ENCODE results near the gene SGMS1.
"Not testable (repeated sequence)": the region's sequence is repeated elsewhere in the genome, so short reads cannot be mapped to it uniquely, and the experiment has no call there.

SGMS1 gene

GRCh38 chr10:50623663-50624412 is at the start of gene SGMS1:
Gene SGMS1, minus strand, starts transcription at chr10:50623956. Its CDS starts 279,842 bp downstream, at chr10:50344114.
- peak; percentile 49 for DNase-seq

- DNase-seq = not testable (repeated sequence)
Measured at GRCh38 chr10:50672152-50672551, 48.4 kb upstream of the SGMS1 start.

- DNase-seq = not testable (repeated sequence)
Measured at GRCh38 chr10:50671645-50672044, 47.9 kb upstream of the SGMS1 start.

- DNase-seq = not testable (repeated sequence)
Measured at GRCh38 chr10:50669957-50670356, 46.2 kb upstream of the SGMS1 start.

- DNase-seq = not testable (repeated sequence)
Measured at GRCh38 chr10:50667353-50667752, 43.6 kb upstream of the SGMS1 start.

GRCh38 chr10:50662420-50662819 is 38.7 kb upstream of the SGMS1 start:
- not testable (repeated sequence) for DNase-seq

GRCh38 chr10:50661563-50661962 is 37.8 kb upstream of the SGMS1 start:
- not testable (repeated sequence) for DNase-seq

- DNase-seq = peak; percentile 12
Measured at GRCh38 chr10:50659865-50660730, 36.3 kb upstream of the SGMS1 start.

- not testable (repeated sequence) for DNase-seq
Measured at GRCh38 chr10:50659016-50659864, 35.5 kb upstream of the SGMS1 start.

- no peak for DNase-seq
Measured at GRCh38 chr10:50658165-50658564, 34.4 kb upstream of the SGMS1 start.

GRCh38 chr10:50653758-50654157 is 30.0 kb upstream of the SGMS1 start:
- DNase-seq = no peak

- no peak for DNase-seq
Measured at GRCh38 chr10:50653142-50653541, 29.4 kb upstream of the SGMS1 start.

- DNase-seq = no peak
Measured at GRCh38 chr10:50651808-50652207, 28.1 kb upstream of the SGMS1 start.

- DNase-seq = no peak
Measured at GRCh38 chr10:50650481-50650880, 26.7 kb upstream of the SGMS1 start.

- no peak for DNase-seq
Measured at GRCh38 chr10:50648935-50649227, 25.1 kb upstream of the SGMS1 start.

GRCh38 chr10:50648089-50648934 is 24.6 kb upstream of the SGMS1 start:
- no peak for DNase-seq

- not testable (repeated sequence) for DNase-seq
Measured at GRCh38 chr10:50647350-50647749, 23.6 kb upstream of the SGMS1 start.

- no peak for DNase-seq
Measured at GRCh38 chr10:50645236-50645635, 21.5 kb upstream of the SGMS1 start.

GRCh38 chr10:50641626-50642025 is 17.9 kb upstream of the SGMS1 start:
- DNase-seq = no peak

- DNase-seq = no peak
Measured at GRCh38 chr10:50640238-50640637, 16.5 kb upstream of the SGMS1 start.

- DNase-seq = no peak
Measured at GRCh38 chr10:50636618-50637579, 13.1 kb upstream of the SGMS1 start.
